Neural progenitor cell (in vitro differentiated cells): ENCODE results near the gene CDC5L. TPM values are rescaled to one million over a fixed set of nuclear protein-coding genes. Genes with fewer than 3 reads are reported as not detected.

Source experiments
- DNase-seq: peaks from one replicate; pipeline ENCODE4 v3.0.0-alpha.2; 2016; ENCODE audit warnings: low spot score
- H2AFZ ChIP-seq: fragments of 200-600 bp; sonication (generic); replicated peaks from 2 replicates; pipeline ENCODE4 v1.6.1; 2016; ENCODE audit warnings: antibody characterized with exemption
- H3F3A ChIP-seq: fragments of 200-600 bp; sonication (generic); 2 replicates; pipeline ENCODE4 v1.6.1; 2016; ENCODE audit warnings: antibody characterized with exemption, low read depth
- H3K27ac ChIP-seq: fragments of 200-600 bp; sonication (generic); 2 replicates; pipeline ENCODE4 v1.5.1; 2016; ENCODE audit warnings: mild to moderate bottlenecking
- H3K27me3 ChIP-seq: fragments of 200-600 bp; sonication (generic); 2 replicates; pipeline ENCODE4 v1.6.1; 2016; ENCODE audit warnings: mild to moderate bottlenecking, moderate library complexity
- H3K36me3 ChIP-seq: fragments of 200-600 bp; sonication (generic); 2 replicates; pipeline ENCODE4 v1.5.1; 2016
- H3K4me1 ChIP-seq: fragments of 200-600 bp; sonication (generic); 2 replicates; pipeline ENCODE4 v1.6.1; 2016; ENCODE audit warnings: mixed run types
- H3K4me2 ChIP-seq: fragments of 200-600 bp; sonication (generic); 2 replicates; pipeline ENCODE4 v1.6.1; 2016
- H3K4me3 ChIP-seq: fragments of 200-600 bp; sonication (generic); 2 replicates; pipeline ENCODE4 v1.5.1; 2016
- H3K79me2 ChIP-seq: fragments of 200-600 bp; sonication (generic); 2 replicates; pipeline ENCODE4 v1.6.1; 2016; ENCODE audit warnings: low read depth
- H3K9ac ChIP-seq: fragments of 200-600 bp; sonication (generic); 2 replicates; pipeline ENCODE4 v1.6.1; 2016
- H3K9me3 ChIP-seq: fragments of 200-600 bp; sonication (generic); 2 replicates; pipeline ENCODE4 v1.5.1; 2016; ENCODE audit warnings: low read depth
- H4K20me1 ChIP-seq: fragments of 200-600 bp; sonication (generic); 2 replicates; pipeline ENCODE4 v1.6.1; 2016; ENCODE audit warnings: low read depth
- H3K27ac Mint-ChIP-seq: 3 replicates; pipeline ENCODE4 v1.8.0; 2021; ENCODE audit warnings: mixed read lengths
- H3K27me3 Mint-ChIP-seq: 2 replicates; pipeline ENCODE4 v1.8.0; 2022; ENCODE audit warnings: low read depth, mild to moderate bottlenecking, inconsistent platforms, moderate library complexity, mixed read lengths; ENCODE audit not compliant: insufficient read depth
- H3K36me3 Mint-ChIP-seq: 3 replicates; pipeline ENCODE4 v1.8.0; 2021; ENCODE audit warnings: mixed read lengths
- H3K4me1 Mint-ChIP-seq: 3 replicates; pipeline ENCODE4 v1.8.0; 2021; ENCODE audit warnings: mixed read lengths
- H3K4me3 Mint-ChIP-seq: 3 replicates; pipeline ENCODE4 v1.8.0; 2021; ENCODE audit warnings: mild to moderate bottlenecking, moderate library complexity, mixed read lengths
- H3K9me3 Mint-ChIP-seq: 3 replicates; pipeline ENCODE4 v1.8.0; 2020; ENCODE audit warnings: mixed read lengths
- EZH2 ChIP-seq: fragments of 200-600 bp; sonication (generic); IDR thresholded peaks from 2 replicates; pipeline ENCODE4 v1.6.1; 2017; ENCODE audit warnings: antibody characterized with exemption, mild to moderate bottlenecking, moderate library complexity
- EZH2phosphoT487 ChIP-seq: fragments of 200-600 bp; sonication (generic); IDR thresholded peaks from 2 replicates; pipeline ENCODE4 v1.6.1; 2017; ENCODE audit warnings: antibody characterized with exemption
- total RNA-seq: library from RNA; depleted of rRNA; stranded (reverse); fragments of >200 nt; gene quantifications from 2 replicates; pipeline ENCODE4 v1.2.3, GENCODE V29; 2015; ENCODE audit warnings: low replicate concordance
- TF ChIP-seq, protein P1 (sequence below): fragments of 200-600 bp; sonication (generic); IDR thresholded peaks from 2 replicates; pipeline ENCODE4 v1.5.1; 2017; ENCODE audit warnings: antibody characterized with exemption, mild to moderate bottlenecking

CDC5L gene
- total RNA-seq, 1 donor from 2014 or later: 53.6 TPM

DNA sequence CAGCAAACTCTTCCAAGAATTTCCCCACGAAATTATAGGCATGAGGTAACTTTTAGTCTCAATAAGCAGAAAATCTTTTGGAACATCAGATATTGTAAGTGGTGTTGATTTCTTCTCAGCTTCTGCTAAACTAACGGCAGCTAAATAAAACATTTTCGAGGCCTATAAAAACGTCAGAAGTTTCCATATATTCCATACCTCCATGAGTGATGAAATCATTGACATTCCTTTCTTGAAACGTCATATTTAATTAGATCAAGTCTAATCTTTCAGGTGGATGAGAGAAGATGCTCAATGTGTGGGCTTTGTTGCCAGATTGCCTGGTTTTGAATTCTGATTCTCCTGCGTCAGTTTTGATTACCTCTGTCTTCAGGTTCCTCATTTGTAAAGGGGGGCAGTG is 81.3 kb downstream of the CDC5L start:
- Mint-ChIP-seq H3K9me3 (no peaks in the 10 kb centered on the region), H3K4me1 (peaks cover 27% of the 10 kb centered on the region), H3K27me3 (peaks cover 2% of the 10 kb centered on the region), H3K27ac (no peak overlapping the region), H3K4me3 (no peak overlapping the region), H3K36me3 (no peaks in the 10 kb centered on the region)
- peaks cover 8% of the 10 kb centered on the region for H3F3A ChIP-seq
- H2AFZ ChIP-seq: no peak overlapping the region
- no peak overlapping the region for H3K4me3 ChIP-seq
- H3K27ac ChIP-seq: no peak overlapping the region
- H3K27me3 ChIP-seq: no peaks in the 10 kb centered on the region
- no peaks in the 10 kb centered on the region for H3K79me2 ChIP-seq
- no peak overlapping the region for H3K9ac ChIP-seq
- H3K9me3 ChIP-seq: no peaks in the 10 kb centered on the region
- peaks cover 17% of the 10 kb centered on the region for H3K4me1 ChIP-seq
- TF ChIP-seq EZH2 (no peak), EZH2phosphoT487 (no peak)
- TF ChIP-seq, protein P1, sequence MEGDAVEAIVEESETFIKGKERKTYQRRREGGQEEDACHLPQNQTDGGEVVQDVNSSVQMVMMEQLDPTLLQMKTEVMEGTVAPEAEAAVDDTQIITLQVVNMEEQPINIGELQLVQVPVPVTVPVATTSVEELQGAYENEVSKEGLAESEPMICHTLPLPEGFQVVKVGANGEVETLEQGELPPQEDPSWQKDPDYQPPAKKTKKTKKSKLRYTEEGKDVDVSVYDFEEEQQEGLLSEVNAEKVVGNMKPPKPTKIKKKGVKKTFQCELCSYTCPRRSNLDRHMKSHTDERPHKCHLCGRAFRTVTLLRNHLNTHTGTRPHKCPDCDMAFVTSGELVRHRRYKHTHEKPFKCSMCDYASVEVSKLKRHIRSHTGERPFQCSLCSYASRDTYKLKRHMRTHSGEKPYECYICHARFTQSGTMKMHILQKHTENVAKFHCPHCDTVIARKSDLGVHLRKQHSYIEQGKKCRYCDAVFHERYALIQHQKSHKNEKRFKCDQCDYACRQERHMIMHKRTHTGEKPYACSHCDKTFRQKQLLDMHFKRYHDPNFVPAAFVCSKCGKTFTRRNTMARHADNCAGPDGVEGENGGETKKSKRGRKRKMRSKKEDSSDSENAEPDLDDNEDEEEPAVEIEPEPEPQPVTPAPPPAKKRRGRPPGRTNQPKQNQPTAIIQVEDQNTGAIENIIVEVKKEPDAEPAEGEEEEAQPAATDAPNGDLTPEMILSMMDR: no peak
- no peak for DNase-seq
- no peaks in the 10 kb centered on the region for H3K36me3 ChIP-seq
- no peaks in the 10 kb centered on the region for H4K20me1 ChIP-seq
- H3K4me2 ChIP-seq: no peak overlapping the region

- Histone ChIP-seq H3K9ac (no peak overlapping the region), H3F3A (peaks cover 8% of the 10 kb centered on the region), H3K4me3 (no peak overlapping the region), H3K27me3 (peaks cover 4% of the 10 kb centered on the region), H4K20me1 (no peaks in the 10 kb centered on the region), H3K9me3 (no peaks in the 10 kb centered on the region), H3K36me3 (no peaks in the 10 kb centered on the region), H3K4me2 (no peak overlapping the region), H2AFZ (no peak overlapping the region), H3K79me2 (no peaks in the 10 kb centered on the region), H3K27ac (no peak overlapping the region), H3K4me1 (peaks cover 17% of the 10 kb centered on the region)
- no peak for TF ChIP-seq EZH2phosphoT487
- TF ChIP-seq EZH2: no peak
- TF ChIP-seq, protein P1: no peak
- H3K36me3 Mint-ChIP-seq: no peaks in the 10 kb centered on the region
- H3K4me1 Mint-ChIP-seq: peaks cover 20% of the 10 kb centered on the region
- no peak overlapping the region for H3K27ac Mint-ChIP-seq
- no peak overlapping the region for H3K4me3 Mint-ChIP-seq
- no peak for DNase-seq
- no peaks in the 10 kb centered on the region for H3K27me3 Mint-ChIP-seq
- H3K9me3 Mint-ChIP-seq: no peaks in the 10 kb centered on the region
These were observed 82.6 kb downstream of the CDC5L start for GRCh38 chr6:44470115-44470464.

GRCh38 chr6:44470746-44471145 is 83.2 kb downstream of the CDC5L start:
- Mint-ChIP-seq H3K9me3 (no peaks in the 10 kb centered on the region), H3K27ac (no peak overlapping the region), H3K4me3 (no peak overlapping the region), H3K36me3 (no peaks in the 10 kb centered on the region), H3K27me3 (no peaks in the 10 kb centered on the region), H3K4me1 (peaks cover 23% of the 10 kb centered on the region)
- peaks cover 17% of the 10 kb centered on the region for H3K4me1 ChIP-seq
- no peaks in the 10 kb centered on the region for H3K79me2 ChIP-seq
- no peak overlapping the region for H3K4me2 ChIP-seq
- H3K36me3 ChIP-seq: no peaks in the 10 kb centered on the region
- H3K9me3 ChIP-seq: no peaks in the 10 kb centered on the region
- H4K20me1 ChIP-seq: no peaks in the 10 kb centered on the region
- H3K4me3 ChIP-seq: no peak overlapping the region
- peaks cover 4% of the 10 kb centered on the region for H3K27me3 ChIP-seq
- peaks cover 8% of the 10 kb centered on the region for H3F3A ChIP-seq
- H2AFZ ChIP-seq: no peak overlapping the region
- no peak overlapping the region for H3K9ac ChIP-seq
- no peak for DNase-seq
- H3K27ac ChIP-seq: no peak overlapping the region
- no peak for TF ChIP-seq EZH2
- TF ChIP-seq, protein P1: no peak
- no peak for TF ChIP-seq EZH2phosphoT487
